GM12878 (cell line): ENCODE measurements around the gene ARAP3. TPM values are rescaled to one million over a fixed set of nuclear protein-coding genes. Genes with fewer than 3 reads are reported as not detected.

Experiments used
- ATAC-seq: fragments of 200-7000 bp; cut with Tn5 transposase; 3 replicates; pipeline ENCODE4 v1.9.1; 2020; ENCODE audit warnings: mild to moderate bottlenecking, moderate library complexity
- BruUV-seq: library from RNA; stranded (reverse); fragments of 400-500 nt; replicated peaks from 2 replicates; lab custom pipeline; 2021; lab: Mats Ljungman, UMichigan
- CTCF ChIA-PET: fragments of 300-600 bp; sonication (Branson Sonifier 250); formaldehyde crosslinking; extraction: SDS; loops from one replicate; lab custom pipeline; 2021; ENCODE audit warnings: inconsistent platforms; lab: Yijun Ruan, JAX
- POLR2A ChIA-PET: fragments of 350-600 bp; formaldehyde crosslinking; extraction: SDS; loops from one replicate; lab custom pipeline; 2021; ENCODE audit warnings: inconsistent platforms; lab: Charles Lee
- RAD21 ChIA-PET: fragments of 300-600 bp; sonication (Branson Sonifier 250); formaldehyde crosslinking; loops from one replicate; lab custom pipeline; 2023; ENCODE audit warnings: antibody characterized with exemption; ENCODE audit not compliant: unreplicated experiment; lab: Charles Lee
- SMC1A ChIA-PET: fragments of 300-600 bp; sonication (Branson Sonifier 250); formaldehyde crosslinking; loops from one replicate; lab custom pipeline; 2023; ENCODE audit not compliant: unreplicated experiment, uncharacterized antibody; lab: Charles Lee
- DNase-seq: peaks from one replicate; pipeline ENCODE4 v3.0.0-alpha.2; 2011; ENCODE audit warnings: low read depth, low spot score
- FAIRE-seq: peaks from 3 replicates; lab custom pipeline; 2011; peaks lifted over from hg19 to GRCh38; lab: Jason Lieb, UNC
- H2AFZ ChIP-seq: 2 replicates; pipeline ENCODE4 v1.6.0; 2011; ENCODE audit warnings: low read depth, low read length, control low read depth; ENCODE audit not compliant: control insufficient read depth
- H3K27ac ChIP-seq: 2 replicates; pipeline ENCODE4 v1.5.1; 2011; ENCODE audit warnings: control low read depth; ENCODE audit not compliant: control insufficient read depth, insufficient read depth
- H3K27me3 ChIP-seq, 2 experiments: replicated peaks in 1 of 2; 2 replicates each; pipeline versions ENCODE4 v1.6.0 to v1.6.1; 2011; ENCODE audit warnings: low read length in 1 of 2; ENCODE audit not compliant: control insufficient read depth in 2 of 2, insufficient read depth in 2 of 2
- H3K36me3 ChIP-seq, 2 experiments: 2 replicates each; pipeline ENCODE4 v1.5.1; 2011; ENCODE audit warnings: low read length in 1 of 2; ENCODE audit not compliant: control insufficient read depth in 2 of 2, insufficient read depth in 2 of 2
- H3K4me1 ChIP-seq: 2 replicates; pipeline ENCODE4 v1.6.1; 2011; ENCODE audit warnings: mild to moderate bottlenecking, low read length, moderate library complexity, mixed read lengths; ENCODE audit not compliant: control insufficient read depth, insufficient read depth
- H3K4me2 ChIP-seq: 2 replicates; pipeline ENCODE4 v1.6.0; 2011; ENCODE audit warnings: control low read depth; ENCODE audit not compliant: control insufficient read depth, insufficient read depth
- H3K4me3 ChIP-seq: fragments of 200-600 bp; sonication (generic); 2 replicates; pipeline ENCODE4 v1.5.1; 2016
- H3K79me2 ChIP-seq: 2 replicates; pipeline ENCODE4 v1.6.0; 2011; ENCODE audit warnings: low read length; ENCODE audit not compliant: control insufficient read depth, insufficient read depth
- H3K9ac ChIP-seq: 2 replicates; pipeline ENCODE4 v1.8.0; 2011; ENCODE audit warnings: low read length, control low read depth, mixed read lengths; ENCODE audit not compliant: control insufficient read depth, insufficient read depth
- H3K9me3 ChIP-seq: replicated peaks from 3 replicates; pipeline ENCODE4 v1.5.1; 2011; ENCODE audit warnings: mild to moderate bottlenecking, low read length; ENCODE audit not compliant: control insufficient read depth, insufficient read depth
- H4K20me1 ChIP-seq: 2 replicates; pipeline ENCODE4 v1.6.0; 2011; ENCODE audit not compliant: control insufficient read depth, insufficient read depth
- BHLHE40 ChIP-seq, 2 experiments: fragments of 450-650 bp in 1 of 2; IDR thresholded peaks; 2 replicates each; pipeline ENCODE4 v1.6.1; 2011 to 2017; ENCODE audit warnings: low read depth in 2 of 2, borderline replicate concordance in 1 of 2, improper control_type of control experiment in 1 of 2, low read length in 1 of 2, mild to moderate bottlenecking in 1 of 2
- CBFB ChIP-seq: IDR thresholded peaks from 2 replicates; pipeline ENCODE4 v1.6.1; 2016; ENCODE audit warnings: antibody characterized with exemption, low read depth
- CEBPB ChIP-seq, 2 experiments: fragments of 150-350 bp in 1 of 2; IDR thresholded peaks; 2 replicates each; pipeline ENCODE4 v1.6.1; 2012 to 2014; ENCODE audit warnings: low read depth in 2 of 2, low read length in 2 of 2, borderline replicate concordance in 1 of 2, inconsistent platforms in 1 of 2
- FOXM1 ChIP-seq: IDR thresholded peaks from 2 replicates; pipeline ENCODE4 v1.6.1; 2012; ENCODE audit warnings: low read depth, mild to moderate bottlenecking, inconsistent platforms, low read length, moderate library complexity
- HDGF ChIP-seq: fragments of 450-650 bp; IDR thresholded peaks from 2 replicates; pipeline ENCODE4 v1.6.1; 2016; ENCODE audit warnings: antibody characterized with exemption
- HSF1 ChIP-seq: fragments of 150-350 bp; IDR thresholded peaks from 2 replicates; pipeline ENCODE4 v1.6.1; 2014; ENCODE audit warnings: mild to moderate bottlenecking, low read depth, low read length
- MEF2A ChIP-seq: IDR thresholded peaks from 2 replicates; pipeline ENCODE4 v1.6.1; 2011; ENCODE audit warnings: low read depth, mild to moderate bottlenecking, low read length, moderate library complexity; ENCODE audit not compliant: insufficient read depth
- MTA2 ChIP-seq: fragments of 450-650 bp; IDR thresholded peaks from 2 replicates; pipeline ENCODE4 v1.6.1; 2016; ENCODE audit warnings: low read depth, mild to moderate bottlenecking, moderate library complexity
- MYB ChIP-seq: fragments of 150-350 bp; IDR thresholded peaks from 2 replicates; pipeline ENCODE4 v1.6.1; 2014; ENCODE audit warnings: mild to moderate bottlenecking, low read depth, low read length, borderline replicate concordance
- MYC ChIP-seq: IDR thresholded peaks from 2 replicates; pipeline ENCODE4 v1.6.1; 2011; ENCODE audit warnings: mild to moderate bottlenecking, low read length, moderate library complexity, inconsistent platforms; ENCODE audit not compliant: insufficient read depth, insufficient replicate concordance, insufficient read length, severe bottlenecking
- SMAD5 ChIP-seq: IDR thresholded peaks from 2 replicates; pipeline ENCODE4 v1.6.1; 2016; ENCODE audit warnings: antibody characterized with exemption, low read depth
- SPI1 ChIP-seq: IDR thresholded peaks from 2 replicates; pipeline ENCODE4 v1.6.1; 2011; ENCODE audit warnings: low read depth, mild to moderate bottlenecking, low read length, moderate library complexity, borderline replicate concordance; ENCODE audit not compliant: insufficient read depth
- SUZ12 ChIP-seq: fragments of 200-600 bp; sonication (generic); IDR thresholded peaks from one replicate; pipeline ENCODE4 v1.6.1; 2018; ENCODE audit warnings: antibody characterized with exemption, mild to moderate bottlenecking; ENCODE audit not compliant: unreplicated experiment
- USF1 ChIP-seq: IDR thresholded peaks from 2 replicates; pipeline ENCODE4 v1.6.1; 2011; ENCODE audit warnings: borderline replicate concordance, low read depth, mild to moderate bottlenecking, moderate library complexity, mixed read lengths, low read length; ENCODE audit not compliant: insufficient read depth; ENCODE audit errors: extremely low read length
- ZNF622 ChIP-seq: fragments of 450-650 bp; IDR thresholded peaks from 2 replicates; pipeline ENCODE4 v1.6.1; 2017; ENCODE audit warnings: mild to moderate bottlenecking, inconsistent platforms
- WGBS: methylation state at CpG from one replicate; pipeline ENCODE4 v1.1.6; 2016; ENCODE audit warnings: low lambda C conversion rate; ENCODE audit not compliant: insufficient replicate concordance, insufficient coverage; ENCODE audit errors: missing lambda C conversion rate; 5-methylcytosine and 5-hydroxymethylcytosine counted together
- in situ Hi-C: fragments of 300-500 bp; cut with MboI; formaldehyde crosslinking; loops from 9 replicates; pipeline ENCODE4 v1.14.3; 2018; ENCODE audit warnings: mixed read lengths
- intact Hi-C: fragments of 100-400 bp; cut with micrococcal nuclease; formaldehyde crosslinking; loops from one replicate; pipeline ENCODE4 v1.14.2; 2022; ENCODE audit not compliant: unreplicated experiment
- polyA plus RNA-seq, 11 experiments: library from polyadenylated mRNA; depleted of rRNA in 4 of 11; unstranded in 6 of 11; stranded (reverse) in 5 of 11; fragments of >200 nt; fragmentation: Nextera tagmentation in 4 of 11; fragmentation: Illumina TruSeq in 1 of 11; extraction: Ambion mirVana in 4 of 11; extraction: Trizol in 1 of 11; gene quantifications; 1 replicate in 1 of 11; 2 replicates in 10 of 11; pipeline versions ENCODE4 v1.2.1 to v1.2.3, GENCODE V29; 2011 to 2016; ENCODE audit warnings: inconsistent platforms in 2 of 11, missing spikeins in 2 of 11, low read depth in 1 of 11
- total RNA-seq, 4 experiments: library from RNA; depleted of rRNA in 3 of 4; stranded (reverse); fragments of >200 nt in 3 of 4; fragmentation: Illumina TruSeq in 1 of 4; extraction: Trizol in 1 of 4; gene quantifications; 2 replicates each; pipeline versions ENCODE4 v1.2.1 to v1.2.3, GENCODE V29; 2013 to 2021
- TF ChIP-seq, protein P1 (sequence below): IDR thresholded peaks from 2 replicates; pipeline ENCODE4 v1.6.1; 2012; ENCODE audit warnings: low read length, inconsistent platforms

The ARAP3 gene
- total and polyA plus RNA-seq, 10 of the 15 experiments (the other 5 are each of a cell fraction or from before 2014, with no cell fraction given), result 0.01 to 0.08 TPM; not detected in 8

- H4K20me1 ChIP-seq, result no peaks in the 10 kb centered on the region
- ATAC-seq (peak; percentile 94), DNase-seq (peak; percentile 87), FAIRE-seq (no peak)
- no peaks in the 10 kb centered on the region; a peak in 1 of 4 replicates for H3K36me3 ChIP-seq
- H3K4me3 ChIP-seq, result peak overlapping the region; percentile 23
- peak overlapping the region; percentile 77 for H3K27ac ChIP-seq
- ChIA-PET POLR2A (interaction anchor here (0.7 to 2.6 kb wide), 6 partner anchors 9 to 83 kb away, joined by 3 to 11 read pairs (median 7); partner anchors contain the start of genes DIAPH1, HDAC3 and RELL2), RAD21 (interaction anchor here (0.7 to 5.7 kb wide), 7 partner anchors 8 to 29 kb away, joined by 3 to 89 read pairs (median 9); partner anchors contain the start of gene DIAPH1), SMC1A (interaction anchor here (0.7 to 8.6 kb wide), 7 partner anchors 8 to 37 kb away, joined by 3 to 199 read pairs (median 5); partner anchors contain the start of genes DIAPH1, HDAC3 and RELL2), CTCF (interaction anchor here (0.8 to 10.9 kb wide), 7 partner anchors 8 to 185 kb away, joined by 3 to 172 read pairs (median 3); partner anchors contain the start of genes DIAPH1, HDAC3, PCDHGA11 and RELL2)
- H2AFZ ChIP-seq, result no peak overlapping the region; the same call in 1 of the 2 replicates
- BruUV-seq, result no TSS peak
- in situ Hi-C loops (loop anchor here (25.0 kb wide), 2 partner anchors 1193 to 1568 kb away; partner anchors contain the start of genes ANKHD1 and NRG2), intact Hi-C loops (loop anchor here (1.0 kb wide), 2 partner anchors 13 to 14 kb away; no protein-coding TSS in a partner anchor)
- under 1% methylated on average over 6 of the region's 6 CpGs for WGBS
- H3K79me2 ChIP-seq, result peaks cover 84% of the 10 kb centered on the region
- H3K4me1 ChIP-seq, result peaks cover 34% of the 10 kb centered on the region
- H3K9ac ChIP-seq, result peak overlapping the region; percentile 40
- H3K4me2 ChIP-seq, result peak overlapping the region; percentile 68
- H3K9me3 ChIP-seq, result no peaks in the 10 kb centered on the region
- H3K27me3 ChIP-seq, result no peaks in the 10 kb centered on the region
- TF ChIP-seq SUZ12 (no peak), BHLHE40 (IDR thresholded peaks at IDR 0.05; ENCODE audit: borderline replicate concordance in 1 of 2, low read depth in 2 of 2, low read length in 1 of 2) (peak; percentile 12 to 41; a peak in 2 of 4 replicates), SPI1 (peak; percentile 76), FOXM1 (peak; percentile 83), HDGF (no peak), CEBPB (IDR thresholded peaks at IDR 0.05; ENCODE audit: borderline replicate concordance in 1 of 2, low read depth in 2 of 2, low read length in 2 of 2) (no peak), CBFB (peak; percentile 95), USF1 (no peak), HSF1 (no peak), ZNF622 (no peak), MYB (no peak), MYC (no peak), SMAD5 (no peak), MEF2A (peak; percentile 64; the same call in 1 of the 2 replicates), MTA2 (peak; percentile 85)
- TF ChIP-seq, protein P1, sequence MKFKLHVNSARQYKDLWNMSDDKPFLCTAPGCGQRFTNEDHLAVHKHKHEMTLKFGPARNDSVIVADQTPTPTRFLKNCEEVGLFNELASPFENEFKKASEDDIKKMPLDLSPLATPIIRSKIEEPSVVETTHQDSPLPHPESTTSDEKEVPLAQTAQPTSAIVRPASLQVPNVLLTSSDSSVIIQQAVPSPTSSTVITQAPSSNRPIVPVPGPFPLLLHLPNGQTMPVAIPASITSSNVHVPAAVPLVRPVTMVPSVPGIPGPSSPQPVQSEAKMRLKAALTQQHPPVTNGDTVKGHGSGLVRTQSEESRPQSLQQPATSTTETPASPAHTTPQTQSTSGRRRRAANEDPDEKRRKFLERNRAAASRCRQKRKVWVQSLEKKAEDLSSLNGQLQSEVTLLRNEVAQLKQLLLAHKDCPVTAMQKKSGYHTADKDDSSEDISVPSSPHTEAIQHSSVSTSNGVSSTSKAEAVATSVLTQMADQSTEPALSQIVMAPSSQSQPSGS, result peak; percentile 90
Measured at GRCh38 chr5:141605523-141606277, 76.3 kb downstream of the ARAP3 start.
